Caco-2 (cell line): ENCODE results near the gene CDH7. TPM values are rescaled to one million over a fixed set of nuclear protein-coding genes. Genes with fewer than 3 reads are reported as not detected.

ENCODE experiments used
- BruUV-seq: library from RNA; stranded (reverse); fragments of 400-500 nt; replicated peaks from 2 replicates; lab custom pipeline; 2021; lab: Mats Ljungman, UMichigan
- CTCF ChIA-PET: fragments of 300-600 bp; sonication (Branson Sonifier 250); formaldehyde crosslinking; loops from one replicate; lab custom pipeline; 2022; ENCODE audit warnings: antibody characterized with exemption; lab: Charles Lee
- POLR2A ChIA-PET: fragments of 300-600 bp; sonication (Branson Sonifier 250); formaldehyde crosslinking; loops from one replicate; lab custom pipeline; 2022; ENCODE audit warnings: antibody characterized with exemption; lab: Charles Lee
- DNase-seq, 2 experiments: peaks; one replicate each; pipeline versions ENCODE4 v3.0.0 to v3.0.0-alpha.2; 2020 to 2022
- H3K27me3 ChIP-seq: replicated peaks from 2 replicates; pipeline ENCODE4 v1.6.0; 2011; ENCODE audit warnings: low read length; ENCODE audit not compliant: control insufficient read depth, insufficient read depth
- H3K36me3 ChIP-seq: 2 replicates; pipeline ENCODE4 v1.5.1; 2011; ENCODE audit warnings: low read length; ENCODE audit not compliant: control insufficient read depth, insufficient read depth
- H3K4me1 ChIP-seq: fragments of 250-450 bp; sonication (Bioruptor Pico); 2 replicates; pipeline ENCODE4 v1.5.1; 2020; ENCODE audit warnings: mild to moderate bottlenecking
- H3K4me3 ChIP-seq: 2 replicates; pipeline ENCODE4 v1.5.1; 2011; ENCODE audit warnings: low read depth, mild to moderate bottlenecking, control low read depth, low read length
- H3K9me3 ChIP-seq: fragments of 250-450 bp; sonication (Bioruptor Pico); 2 replicates; pipeline ENCODE4 v1.5.1; 2020; ENCODE audit warnings: mild to moderate bottlenecking, moderate library complexity
- H3K27ac Mint-ChIP-seq: one replicate; pipeline ENCODE4 v1.8.0; 2022; ENCODE audit warnings: mixed read lengths; ENCODE audit not compliant: unreplicated experiment
- H3K27me3 Mint-ChIP-seq: one replicate; pipeline ENCODE4 v1.8.0; 2022; ENCODE audit warnings: mixed read lengths; ENCODE audit not compliant: insufficient read depth, unreplicated experiment
- H3K36me3 Mint-ChIP-seq: one replicate; pipeline ENCODE4 v1.8.0; 2022; ENCODE audit warnings: mild to moderate bottlenecking, mixed read lengths; ENCODE audit not compliant: insufficient read depth, unreplicated experiment
- H3K4me1 Mint-ChIP-seq: one replicate; pipeline ENCODE4 v1.8.0; 2022; ENCODE audit warnings: low read depth, mixed read lengths; ENCODE audit not compliant: unreplicated experiment
- H3K4me3 Mint-ChIP-seq: one replicate; pipeline ENCODE4 v1.8.0; 2022; ENCODE audit warnings: mild to moderate bottlenecking, moderate library complexity, mixed read lengths; ENCODE audit not compliant: unreplicated experiment
- H3K9me3 Mint-ChIP-seq: one replicate; pipeline ENCODE4 v1.8.0; 2022; ENCODE audit warnings: mixed read lengths; ENCODE audit not compliant: unreplicated experiment
- intact Hi-C: fragments of 100-400 bp; cut with micrococcal nuclease; formaldehyde crosslinking; loops from one replicate; pipeline ENCODE4 v1.10.0; 2022; ENCODE audit not compliant: unreplicated experiment
- total RNA-seq: library from RNA; stranded (reverse); gene quantifications from 2 replicates; pipeline ENCODE4 v1.2.3, GENCODE V29; 2022
- TF ChIP-seq, protein P1 (sequence below), 2 experiments: fragments of 200-600 bp in 1 of 2; IDR thresholded peaks; 1 replicate in 1 of 2; 2 replicates in 1 of 2; pipeline versions ENCODE4 v1.5.1 to v1.8.0; 2011 to 2022; ENCODE audit warnings: antibody characterized with exemption in 1 of 2, control low read depth in 1 of 2, inconsistent platforms in 1 of 2, low read depth in 1 of 2, low read length in 1 of 2, mild to moderate bottlenecking in 1 of 2, moderate library complexity in 1 of 2; ENCODE audit not compliant: insufficient read depth in 1 of 2, severe bottlenecking in 1 of 2, unreplicated experiment in 1 of 2

The CDH7 gene
- total RNA-seq, 1 experiment from 2014 or later = 0.16 TPM

GRCh38 chr18:65751155-65752085, 608 bp downstream of the CDH7 start:
- H3K4me3 ChIP-seq = no peak overlapping the region
- ChIA-PET POLR2A (no interaction called here), CTCF (no interaction called here)
- no TSS peak for BruUV-seq
- no peaks in the 10 kb centered on the region for H3K27me3 ChIP-seq
- H3K36me3 Mint-ChIP-seq = no peaks in the 10 kb centered on the region
- no peaks in the 10 kb centered on the region for H3K4me1 ChIP-seq
- H3K36me3 ChIP-seq = no peaks in the 10 kb centered on the region
- DNase-seq = no peak
- H3K27me3 Mint-ChIP-seq = no peaks in the 10 kb centered on the region
- intact Hi-C loops = no loop called here
- TF ChIP-seq, protein P1, sequence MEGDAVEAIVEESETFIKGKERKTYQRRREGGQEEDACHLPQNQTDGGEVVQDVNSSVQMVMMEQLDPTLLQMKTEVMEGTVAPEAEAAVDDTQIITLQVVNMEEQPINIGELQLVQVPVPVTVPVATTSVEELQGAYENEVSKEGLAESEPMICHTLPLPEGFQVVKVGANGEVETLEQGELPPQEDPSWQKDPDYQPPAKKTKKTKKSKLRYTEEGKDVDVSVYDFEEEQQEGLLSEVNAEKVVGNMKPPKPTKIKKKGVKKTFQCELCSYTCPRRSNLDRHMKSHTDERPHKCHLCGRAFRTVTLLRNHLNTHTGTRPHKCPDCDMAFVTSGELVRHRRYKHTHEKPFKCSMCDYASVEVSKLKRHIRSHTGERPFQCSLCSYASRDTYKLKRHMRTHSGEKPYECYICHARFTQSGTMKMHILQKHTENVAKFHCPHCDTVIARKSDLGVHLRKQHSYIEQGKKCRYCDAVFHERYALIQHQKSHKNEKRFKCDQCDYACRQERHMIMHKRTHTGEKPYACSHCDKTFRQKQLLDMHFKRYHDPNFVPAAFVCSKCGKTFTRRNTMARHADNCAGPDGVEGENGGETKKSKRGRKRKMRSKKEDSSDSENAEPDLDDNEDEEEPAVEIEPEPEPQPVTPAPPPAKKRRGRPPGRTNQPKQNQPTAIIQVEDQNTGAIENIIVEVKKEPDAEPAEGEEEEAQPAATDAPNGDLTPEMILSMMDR (IDR thresholded peaks at IDR 0.05; ENCODE audit: insufficient read depth in 1 of 2, low read depth in 1 of 2, low read length in 1 of 2, severe bottlenecking in 1 of 2, unreplicated experiment in 1 of 2) = no peak
- no peaks in the 10 kb centered on the region for H3K9me3 Mint-ChIP-seq
- H3K9me3 ChIP-seq = no peaks in the 10 kb centered on the region
- no peaks in the 10 kb centered on the region for H3K4me1 Mint-ChIP-seq
- no peak overlapping the region for H3K4me3 Mint-ChIP-seq
- no peak overlapping the region for H3K27ac Mint-ChIP-seq

- H3K36me3 Mint-ChIP-seq = no peaks in the 10 kb centered on the region
- Histone ChIP-seq H3K27me3 (no peaks in the 10 kb centered on the region), H3K4me1 (no peaks in the 10 kb centered on the region), H3K9me3 (no peaks in the 10 kb centered on the region), H3K4me3 (no peak overlapping the region), H3K36me3 (no peaks in the 10 kb centered on the region)
- no peaks in the 10 kb centered on the region for H3K27me3 Mint-ChIP-seq
- no peak overlapping the region for H3K27ac Mint-ChIP-seq
- ChIA-PET CTCF (interaction anchor here (1.2 kb wide), 1 partner anchor 27 kb away, joined by 5 read pairs; no protein-coding TSS in a partner anchor), POLR2A (no interaction called here)
- TF ChIP-seq, protein P1 (IDR thresholded peaks at IDR 0.05; ENCODE audit: insufficient read depth in 1 of 2, low read depth in 1 of 2, low read length in 1 of 2, severe bottlenecking in 1 of 2, unreplicated experiment in 1 of 2) = no peak
- no TSS peak for BruUV-seq
- no peak overlapping the region for H3K4me3 Mint-ChIP-seq
- intact Hi-C loops = loop anchor here (1.0 kb wide), 1 partner anchor 27 kb away; no protein-coding TSS in a partner anchor
- no peaks in the 10 kb centered on the region for H3K4me1 Mint-ChIP-seq
- DNase-seq = no peak
- no peaks in the 10 kb centered on the region for H3K9me3 Mint-ChIP-seq
Measured at GRCh38 chr18:65752625-65753325, 2.0 kb downstream of the CDH7 start.

GRCh38 chr18:65753520-65753919, 2.7 kb downstream of the CDH7 start:
- no peaks in the 10 kb centered on the region for H3K36me3 ChIP-seq
- Mint-ChIP-seq H3K4me1 (no peaks in the 10 kb centered on the region), H3K36me3 (no peaks in the 10 kb centered on the region), H3K27me3 (no peaks in the 10 kb centered on the region), H3K4me3 (no peak overlapping the region), H3K9me3 (no peaks in the 10 kb centered on the region), H3K27ac (no peak overlapping the region)
- DNase-seq = peak in 1 of 2 experiments; percentile 18
- BruUV-seq = no TSS peak
- H3K27me3 ChIP-seq = no peaks in the 10 kb centered on the region
- intact Hi-C loops = loop anchor here (1.0 kb wide), 1 partner anchor 28 kb away; no protein-coding TSS in a partner anchor
- H3K9me3 ChIP-seq = no peaks in the 10 kb centered on the region
- ChIA-PET POLR2A (no interaction called here), CTCF (interaction anchor here (1.2 kb wide), 1 partner anchor 28 kb away, joined by 5 read pairs; no protein-coding TSS in a partner anchor)
- H3K4me1 ChIP-seq = no peaks in the 10 kb centered on the region
- TF ChIP-seq, protein P1 (IDR thresholded peaks at IDR 0.05; ENCODE audit: insufficient read depth in 1 of 2, low read depth in 1 of 2, low read length in 1 of 2, severe bottlenecking in 1 of 2, unreplicated experiment in 1 of 2) = peak in 1 of 2 experiments; percentile 46
- no peak overlapping the region for H3K4me3 ChIP-seq
